SW 1271 (cell line): ENCODE data around the gene ZNF483.
"Not testable (repeated sequence)": the region's sequence is repeated elsewhere in the genome, so short reads cannot be mapped to it uniquely, and the experiment has no call there.

Experiments
- DNase-seq, 2 experiments: peaks; one replicate each; lab custom pipeline; 2025; lab: John Stamatoyannopoulos, UW

Gene ZNF483

DNA sequence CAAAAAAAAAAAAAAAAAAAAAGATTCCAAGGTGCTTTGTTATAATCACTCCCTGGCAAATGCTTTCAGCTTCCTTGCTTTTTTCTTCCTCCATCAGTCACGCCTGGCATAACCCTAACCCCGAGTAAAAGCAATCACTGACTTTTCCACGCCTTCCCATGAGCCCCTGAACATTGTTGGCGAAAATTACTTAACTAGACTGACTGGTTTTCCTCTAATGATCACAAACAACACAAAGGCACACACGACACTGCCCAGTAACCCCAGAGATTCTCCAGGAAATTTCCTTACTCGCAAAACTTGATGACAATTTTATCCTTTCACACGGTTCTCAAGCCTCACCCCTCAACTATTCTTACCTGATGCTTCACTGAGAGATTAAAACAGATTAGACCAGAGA, 85.9 kb downstream of the ZNF483 start:
- DNase-seq: no peak

DNA sequence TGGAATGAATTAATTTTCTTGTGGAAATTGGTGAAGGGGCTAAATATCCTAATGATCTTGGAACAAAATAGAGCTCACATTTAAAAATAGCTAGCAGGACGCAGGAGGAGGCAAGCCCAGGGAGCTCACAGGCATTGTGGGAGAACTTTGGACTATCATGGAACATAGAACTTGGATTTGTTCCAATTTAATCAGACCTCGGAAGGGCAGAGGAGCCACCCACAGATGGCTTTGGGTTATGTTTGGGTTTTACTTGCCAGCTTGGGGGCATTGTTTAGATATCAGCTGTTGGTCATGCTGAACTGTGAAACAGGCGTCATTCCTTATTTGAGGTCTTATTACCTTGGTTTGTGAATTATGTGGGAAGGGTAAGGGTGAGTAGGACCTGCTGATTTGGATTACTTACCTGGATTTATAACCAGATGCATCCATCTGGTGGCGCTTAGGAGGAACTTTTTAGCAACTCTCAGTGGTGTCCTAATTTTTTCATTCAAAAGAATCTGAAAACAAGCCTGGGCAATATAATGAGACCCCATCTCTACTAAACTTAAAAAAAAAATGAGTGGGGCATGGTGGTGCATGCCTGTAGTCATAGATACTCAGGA, 88.6 kb downstream of the ZNF483 start:
- DNase-seq: no peak

DNA sequence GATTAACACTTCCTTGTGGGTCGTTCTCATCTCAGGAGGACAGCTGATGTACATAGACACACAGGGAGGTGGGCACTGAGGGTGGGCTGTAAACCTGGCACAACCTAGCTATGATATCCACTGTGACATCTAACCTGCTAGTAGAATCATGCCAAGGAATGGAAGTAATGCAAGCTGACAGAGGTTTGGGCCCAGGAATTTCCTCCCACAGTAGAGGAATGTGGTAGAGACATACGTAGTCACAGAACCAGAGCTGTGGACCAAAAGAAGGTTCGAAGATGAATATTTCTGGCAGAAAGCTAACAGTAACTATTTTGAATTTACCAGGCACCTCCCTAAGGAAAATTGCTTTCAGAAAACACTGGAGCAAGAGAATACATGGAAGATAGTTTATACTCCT, 90.9 kb downstream of the ZNF483 start:
- no peak for DNase-seq

DNA sequence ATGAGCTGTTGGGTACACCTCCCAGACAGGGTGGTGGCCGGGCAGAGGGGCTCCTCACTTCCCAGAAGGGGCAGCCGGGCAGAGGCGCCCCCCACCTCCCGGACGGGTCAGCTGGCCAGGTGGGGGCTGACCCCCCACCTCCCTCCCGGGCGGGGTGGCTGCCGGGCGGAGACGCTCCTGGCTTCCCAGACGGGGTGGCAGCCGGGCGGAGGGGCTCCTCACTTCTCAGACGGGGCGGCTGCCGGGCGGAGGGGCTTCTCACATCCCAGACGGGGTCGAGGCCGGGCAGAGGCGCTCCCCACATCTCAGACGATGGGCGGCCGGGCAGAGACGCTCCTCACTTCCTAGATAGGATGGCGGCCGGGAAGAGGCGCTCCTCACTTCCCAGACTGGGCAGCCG, 92.4 kb downstream of the ZNF483 start:
- DNase-seq: not testable (repeated sequence)

DNA sequence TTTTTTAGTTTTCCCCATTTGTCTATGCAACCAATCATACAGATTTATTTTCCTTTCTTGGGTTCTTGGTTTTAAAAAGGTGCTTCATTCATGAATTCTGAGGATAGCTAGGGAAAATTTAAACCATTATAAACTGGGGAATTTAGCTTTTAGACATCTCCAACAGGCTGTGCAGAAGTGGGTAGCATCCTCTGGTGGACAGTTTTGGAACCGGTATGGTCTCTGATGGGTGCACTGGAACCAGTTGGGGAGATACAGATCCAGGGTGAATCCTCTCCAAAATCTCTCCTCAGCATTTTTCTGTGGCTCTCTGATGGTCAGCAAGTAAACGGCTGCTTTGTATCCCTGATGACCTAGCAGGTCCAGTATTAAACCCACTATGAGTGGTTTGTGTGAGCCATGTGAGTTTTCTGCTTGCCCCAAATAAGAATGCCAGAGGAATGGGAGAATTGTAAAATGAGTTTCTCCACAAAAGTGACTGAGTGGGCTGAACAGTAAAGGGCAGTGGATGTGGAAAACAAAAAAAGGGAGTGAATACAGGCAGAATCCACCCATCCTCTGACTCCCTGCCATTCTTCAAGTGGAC, 97.0 kb downstream of the ZNF483 start:
- DNase-seq: peak in 1 of 2 experiments; percentile 62

DNA sequence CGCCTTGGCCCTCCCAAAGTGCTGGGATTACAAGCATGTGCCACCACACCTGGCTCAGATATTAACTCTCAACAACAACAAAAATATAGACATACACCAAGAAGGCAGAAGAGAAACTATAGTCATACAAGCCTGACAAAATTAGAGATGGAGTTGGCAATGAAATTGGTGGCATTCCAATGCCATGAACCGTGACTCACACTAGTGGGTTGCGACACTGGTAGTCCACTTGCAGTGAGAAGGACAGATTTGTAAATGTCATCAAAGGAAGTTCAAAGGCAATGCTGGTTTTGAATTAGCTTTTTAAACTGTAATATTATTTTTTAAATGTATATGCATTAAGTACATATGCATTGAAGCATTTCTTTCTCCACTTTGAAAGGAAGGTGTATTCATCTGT, 97.6 kb downstream of the ZNF483 start:
- DNase-seq: peak in 1 of 2 experiments; percentile 59
